Right renal pelvis (tissue), 4 donors: ENCODE measurements around the gene SYT15. TPM values are rescaled to one million over a fixed set of nuclear protein-coding genes. Genes with fewer than 3 reads are reported as not detected.

Source experiments
- DNase-seq, 4 donors: peaks; one replicate each; pipeline ENCODE4 v3.0.0-alpha.2; 2013; ENCODE audit warnings: low read depth in 4 of 4, low spot score in 3 of 4, missing footprints in 1 of 4
- polyA plus RNA-seq, 4 donors: library from polyadenylated mRNA; unstranded; fragments of 120-200 nt; gene quantifications; one replicate each; pipeline ENCODE4 v1.2.1, GENCODE V29; 2013; ENCODE audit not compliant: insufficient read length in 4 of 4

Gene SYT15
- polyA plus RNA-seq, 4 donors = 6.7 to 10.3 (median 8.3) TPM

DNA sequence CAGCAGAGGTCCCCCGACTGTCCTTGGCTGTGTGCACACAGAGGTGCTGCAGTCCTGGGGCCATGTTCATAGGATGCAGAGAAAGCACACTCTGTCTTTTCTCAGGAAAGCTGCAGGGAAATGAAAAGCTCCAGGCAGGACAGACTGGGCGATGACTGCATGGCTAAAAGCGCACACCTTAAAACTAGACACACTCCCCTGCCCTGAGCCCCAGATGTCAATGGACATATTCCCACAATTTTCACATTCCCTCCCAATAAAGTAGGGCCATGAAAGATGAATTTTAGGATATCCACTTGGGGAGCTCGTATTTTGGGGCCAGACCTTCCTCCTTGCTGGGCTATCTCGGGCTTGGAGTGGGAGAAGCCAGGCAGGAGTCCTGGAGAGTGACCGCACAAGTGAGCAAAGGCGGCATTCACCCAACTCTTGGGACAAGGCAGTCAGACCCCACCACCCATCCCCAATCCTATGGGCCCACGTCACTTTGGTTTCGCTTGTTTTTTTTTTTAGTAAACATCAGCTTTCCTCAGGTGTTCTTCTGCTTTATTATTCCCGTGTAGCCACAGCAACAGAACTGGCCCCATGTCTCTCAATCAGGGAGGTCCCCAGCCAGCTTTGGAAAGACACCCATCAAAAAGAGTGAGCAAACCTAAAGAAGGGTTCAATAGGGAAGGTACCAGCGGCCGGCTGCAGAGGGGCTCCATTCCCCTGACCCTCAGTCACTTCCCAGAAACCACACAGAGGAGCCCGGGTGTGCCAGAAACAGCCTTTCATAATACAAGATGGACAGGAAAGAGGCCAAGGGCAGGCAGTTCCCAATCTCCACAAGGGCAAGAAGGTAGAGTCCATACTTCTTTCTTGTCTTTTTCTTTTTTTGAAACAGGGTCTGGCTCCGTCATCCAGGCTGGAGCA lies 35.2 kb upstream of the SYT15 start:
- DNase-seq = no peak

DNA sequence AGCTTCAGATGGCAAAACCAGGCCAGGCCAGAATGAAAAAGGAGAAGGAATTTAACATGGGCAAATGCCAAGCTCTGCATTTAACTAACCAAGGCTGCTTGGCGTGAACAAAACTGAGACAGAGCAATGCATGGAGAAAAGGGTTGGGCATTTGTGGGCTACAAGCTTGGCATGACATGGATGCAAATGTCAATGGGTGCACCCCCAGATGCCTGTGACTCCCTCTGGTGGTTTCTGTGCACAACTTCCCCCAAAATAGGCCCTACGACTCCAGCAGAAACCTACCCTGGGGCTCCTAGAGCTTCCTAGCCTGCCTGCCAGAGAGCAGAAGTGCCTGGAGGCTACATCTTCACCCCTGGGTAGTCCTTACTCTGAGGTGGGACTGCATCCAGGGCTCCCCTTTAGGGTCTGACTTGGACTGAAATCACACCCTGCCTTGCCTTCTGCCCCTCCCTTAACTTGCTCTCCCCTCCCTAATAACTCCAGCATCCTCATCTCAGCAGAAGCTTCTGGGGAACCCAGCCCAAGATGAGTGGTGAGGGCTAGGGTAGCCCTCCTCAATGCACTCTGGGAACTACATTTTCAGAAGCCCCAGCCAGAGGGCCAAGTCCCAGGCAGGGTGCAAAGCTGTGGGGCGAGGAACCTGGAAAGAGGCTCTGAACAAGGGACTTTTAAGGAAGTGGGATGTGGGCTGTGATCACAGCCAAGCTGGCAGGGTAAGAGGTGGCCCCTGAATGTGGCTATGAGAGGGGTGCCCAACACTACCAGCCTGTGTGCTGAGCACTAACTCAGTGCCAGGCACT lies 33.7 kb upstream of the SYT15 start:
- no peak for DNase-seq

DNA sequence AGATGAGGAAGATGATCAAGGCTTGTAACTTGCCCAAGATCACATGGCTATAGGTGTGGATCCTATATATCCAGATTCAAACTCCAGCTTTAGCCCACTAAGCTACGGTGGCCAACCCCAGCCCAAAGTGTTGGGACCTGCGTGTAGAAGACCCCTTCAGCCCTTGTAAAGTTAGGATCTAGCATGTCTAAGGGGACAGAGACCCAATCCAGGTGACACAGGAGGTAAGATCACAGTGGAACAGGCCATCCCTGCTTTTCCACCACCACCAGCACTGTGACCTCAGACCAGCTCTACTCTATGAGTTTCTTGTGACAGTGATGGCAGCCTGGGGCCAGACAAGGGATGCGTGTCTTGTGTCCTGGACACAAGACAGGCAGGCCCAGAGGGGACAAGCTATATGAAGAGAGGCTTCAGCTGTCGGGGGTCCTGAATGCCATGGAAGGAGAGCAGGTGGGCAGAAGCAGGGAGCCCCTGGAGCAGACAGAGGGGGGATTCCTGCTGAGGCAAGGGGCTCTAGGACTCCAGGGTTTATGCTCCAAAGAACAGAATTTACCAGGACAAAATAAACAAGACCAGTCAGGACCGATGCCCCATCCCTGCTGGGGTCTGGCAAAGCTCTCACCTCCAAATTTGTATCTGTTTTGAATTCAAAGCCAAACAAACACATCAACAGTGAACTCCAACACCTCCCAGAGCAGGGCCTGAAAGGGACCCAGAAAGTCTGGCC lies 32.9 kb upstream of the SYT15 start:
- no peak for DNase-seq

DNA sequence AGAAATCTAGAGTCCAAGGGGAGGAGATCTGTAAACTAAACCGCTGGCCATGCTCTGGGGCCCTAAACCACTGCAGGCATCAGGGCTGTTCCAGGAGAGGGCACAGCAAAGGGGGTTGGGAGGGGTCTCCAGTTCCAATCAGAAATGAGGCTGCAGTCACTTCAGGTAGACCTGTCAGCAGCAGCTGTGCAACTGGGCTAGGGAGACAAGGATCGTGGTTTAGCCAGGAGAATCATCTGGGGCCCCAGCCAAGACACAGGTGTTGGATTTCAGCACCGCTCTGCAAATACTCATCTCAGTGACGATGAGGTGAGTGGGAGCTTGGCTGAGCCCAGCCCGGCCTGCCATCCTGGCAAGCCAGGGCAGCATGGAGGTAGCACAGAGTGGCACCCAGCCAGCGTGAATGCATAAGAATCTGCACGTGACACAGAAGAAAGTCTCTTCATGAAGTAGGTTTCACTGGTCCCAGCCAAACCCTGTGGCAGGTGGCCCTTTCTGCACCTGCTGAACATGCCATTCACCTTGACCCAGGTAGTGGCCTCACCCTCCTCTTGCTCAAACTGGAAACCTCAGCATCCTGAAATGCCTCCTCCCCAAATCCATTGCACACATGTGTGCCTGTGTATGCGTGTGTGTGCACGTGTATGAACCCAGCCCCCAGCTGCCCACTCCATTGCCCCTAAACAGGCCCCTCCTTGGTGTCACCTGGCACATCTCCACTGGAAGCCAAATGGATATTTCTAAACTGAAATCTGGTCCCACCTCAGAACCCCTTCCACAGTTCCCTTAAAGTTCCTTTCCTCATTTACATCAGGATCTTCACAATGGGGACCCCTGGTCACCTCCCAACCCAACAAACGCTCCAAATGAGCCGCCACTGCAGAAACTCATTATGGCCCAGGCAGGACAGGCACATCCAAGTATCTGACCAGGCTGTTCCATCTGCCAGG lies 32.1 kb upstream of the SYT15 start:
- DNase-seq = no peak

DNA sequence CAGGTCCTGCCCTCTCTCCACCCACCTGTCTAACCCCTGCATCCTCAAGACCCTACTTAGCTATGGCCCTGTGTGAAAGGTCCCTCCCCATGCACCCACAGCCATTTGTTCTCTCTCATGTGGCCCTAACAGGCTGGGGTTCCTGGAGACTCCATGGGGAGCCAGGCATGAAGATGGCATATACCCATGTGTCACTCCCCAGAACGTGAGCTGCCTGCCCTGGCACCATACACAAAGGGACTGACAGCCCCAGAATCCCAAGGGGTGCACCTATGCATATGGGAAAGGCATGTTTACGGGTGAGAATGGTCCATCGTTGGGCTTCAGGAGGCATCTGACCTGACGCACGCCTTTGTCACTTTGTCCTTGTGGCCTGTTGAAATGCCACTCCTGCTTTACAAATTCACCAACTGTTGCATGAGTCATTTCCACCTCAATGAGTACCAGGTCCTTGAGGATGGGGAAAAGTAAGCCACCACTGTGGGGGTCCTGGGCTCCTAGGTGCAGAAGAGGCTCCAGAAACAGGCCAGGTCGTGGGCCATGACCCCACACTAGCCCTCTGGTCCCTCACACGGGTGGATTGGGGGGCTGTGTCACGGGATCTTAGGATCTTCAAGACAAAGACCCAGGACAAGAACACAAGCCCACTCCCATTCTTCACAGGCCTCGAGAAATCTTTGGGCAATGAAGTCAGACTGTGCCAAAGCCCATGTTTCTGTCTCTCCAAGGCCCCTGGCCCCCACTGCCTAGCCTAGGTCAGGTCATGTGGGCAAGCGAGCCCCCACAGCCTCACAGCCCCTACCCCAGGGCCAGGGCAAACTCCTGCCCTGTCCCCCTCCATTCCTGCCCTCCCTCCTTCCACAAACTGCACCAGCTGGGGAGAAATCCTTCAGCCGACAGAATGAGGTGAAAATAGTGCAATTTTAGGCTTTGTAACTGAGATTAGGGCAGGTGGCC lies 31.1 kb upstream of the SYT15 start:
- DNase-seq = no peak

DNA sequence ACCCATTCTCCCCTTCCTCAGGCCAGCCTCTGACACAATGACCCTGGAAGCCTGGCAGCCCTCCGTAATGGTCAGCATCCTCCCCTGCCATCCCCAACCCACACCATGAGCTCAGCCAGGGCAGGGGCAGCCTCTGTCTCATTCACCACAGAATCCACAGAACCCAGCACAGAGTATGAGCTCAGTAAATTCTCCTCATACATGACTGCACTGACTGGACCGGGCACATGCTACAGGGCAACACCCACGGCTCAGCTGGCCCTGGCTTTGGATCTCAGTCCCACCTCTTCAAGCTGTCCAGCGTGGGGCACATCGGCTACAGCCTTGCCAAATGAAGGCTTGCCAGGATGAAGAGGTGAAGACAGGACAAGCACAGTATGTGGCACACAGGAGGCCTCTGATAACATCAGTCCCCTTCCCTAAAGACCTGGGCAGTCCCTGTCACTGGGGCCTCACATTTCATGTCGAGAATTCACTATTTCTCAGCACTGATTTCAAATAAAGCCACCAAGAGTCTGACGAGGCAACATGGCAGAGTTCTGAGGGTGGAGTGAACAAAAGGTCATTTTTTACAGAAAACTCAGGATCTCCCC lies 30.3 kb upstream of the SYT15 start:
- no peak for DNase-seq

DNA sequence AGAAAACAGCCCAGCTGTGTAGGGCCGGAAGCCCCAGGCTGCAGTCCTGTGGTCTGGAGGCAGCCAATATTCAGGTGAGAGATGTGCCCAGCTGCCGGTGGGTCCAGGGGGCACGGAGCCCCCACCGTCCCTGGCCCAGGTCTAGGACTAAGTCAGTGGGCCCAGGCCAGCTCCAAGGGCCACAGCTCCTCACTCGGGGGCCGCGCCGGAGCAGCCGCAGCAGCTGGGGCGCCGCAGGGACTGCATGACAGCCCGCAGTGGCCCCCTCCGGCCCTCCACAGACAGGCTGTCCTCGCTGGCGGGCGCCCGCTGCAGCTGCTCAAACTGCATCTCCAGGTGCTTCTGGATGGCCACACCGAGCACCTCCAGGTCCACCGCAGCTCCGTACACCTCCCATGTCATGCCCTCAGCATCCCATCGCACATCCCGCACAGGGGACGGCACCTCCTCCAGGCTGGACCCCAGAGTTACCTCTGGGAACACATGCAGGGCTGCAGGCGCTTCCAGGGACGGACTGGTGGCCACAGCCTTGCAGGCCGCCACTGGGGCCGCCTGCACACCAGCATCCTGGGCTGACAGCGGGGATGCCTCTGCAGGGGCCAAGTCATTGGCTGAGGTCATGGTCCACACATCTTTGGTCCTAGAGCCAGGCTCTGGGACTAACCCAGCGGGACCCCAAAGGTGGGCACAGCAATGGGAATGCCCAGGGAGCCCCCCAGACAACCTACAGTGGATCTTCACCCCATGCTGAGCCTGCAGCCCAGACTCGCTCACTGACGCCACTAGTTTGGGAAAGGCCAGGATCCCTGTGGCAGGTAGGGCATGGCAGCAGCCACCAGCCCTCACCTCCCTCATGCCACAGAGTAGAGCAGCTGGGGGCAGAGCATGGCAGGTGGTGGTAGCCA lies 29.5 kb upstream of the SYT15 start:
- DNase-seq = no peak

DNA sequence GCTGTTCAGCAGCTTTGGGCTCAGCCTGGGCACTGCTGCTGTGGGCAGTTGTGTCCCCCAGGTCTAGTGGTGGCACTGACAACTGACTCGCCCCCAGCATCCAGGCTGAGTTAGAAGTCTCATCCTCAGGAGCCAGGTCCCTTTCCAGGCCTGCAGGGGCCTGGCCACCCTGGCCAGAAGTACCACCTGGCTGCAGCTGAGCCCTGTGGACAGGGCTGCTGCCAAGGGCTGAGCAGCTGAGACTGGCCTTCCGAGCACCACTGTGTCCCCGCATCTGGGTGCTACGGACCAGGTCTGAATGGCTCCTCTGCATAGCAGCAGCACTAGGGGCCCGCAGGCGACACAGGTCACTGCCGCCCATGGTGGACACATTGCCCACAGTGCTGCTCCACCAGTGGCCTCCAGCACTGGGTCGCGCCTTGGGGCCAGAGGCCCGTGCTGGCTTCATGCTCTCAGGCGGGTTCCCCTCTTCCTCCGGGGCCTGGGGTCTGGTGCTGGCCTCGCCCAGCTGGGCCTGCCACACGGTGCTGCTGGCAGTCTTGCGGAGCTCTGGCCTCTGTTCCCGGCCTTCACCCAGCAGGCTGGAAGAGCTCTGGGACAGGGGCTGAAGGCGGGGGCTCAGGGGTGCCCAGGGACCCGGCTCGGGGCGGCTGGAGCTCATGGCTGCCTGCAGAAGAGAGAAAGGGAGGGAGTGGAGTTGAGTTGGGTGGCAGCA lies 28.7 kb upstream of the SYT15 start:
- no peak for DNase-seq

DNA sequence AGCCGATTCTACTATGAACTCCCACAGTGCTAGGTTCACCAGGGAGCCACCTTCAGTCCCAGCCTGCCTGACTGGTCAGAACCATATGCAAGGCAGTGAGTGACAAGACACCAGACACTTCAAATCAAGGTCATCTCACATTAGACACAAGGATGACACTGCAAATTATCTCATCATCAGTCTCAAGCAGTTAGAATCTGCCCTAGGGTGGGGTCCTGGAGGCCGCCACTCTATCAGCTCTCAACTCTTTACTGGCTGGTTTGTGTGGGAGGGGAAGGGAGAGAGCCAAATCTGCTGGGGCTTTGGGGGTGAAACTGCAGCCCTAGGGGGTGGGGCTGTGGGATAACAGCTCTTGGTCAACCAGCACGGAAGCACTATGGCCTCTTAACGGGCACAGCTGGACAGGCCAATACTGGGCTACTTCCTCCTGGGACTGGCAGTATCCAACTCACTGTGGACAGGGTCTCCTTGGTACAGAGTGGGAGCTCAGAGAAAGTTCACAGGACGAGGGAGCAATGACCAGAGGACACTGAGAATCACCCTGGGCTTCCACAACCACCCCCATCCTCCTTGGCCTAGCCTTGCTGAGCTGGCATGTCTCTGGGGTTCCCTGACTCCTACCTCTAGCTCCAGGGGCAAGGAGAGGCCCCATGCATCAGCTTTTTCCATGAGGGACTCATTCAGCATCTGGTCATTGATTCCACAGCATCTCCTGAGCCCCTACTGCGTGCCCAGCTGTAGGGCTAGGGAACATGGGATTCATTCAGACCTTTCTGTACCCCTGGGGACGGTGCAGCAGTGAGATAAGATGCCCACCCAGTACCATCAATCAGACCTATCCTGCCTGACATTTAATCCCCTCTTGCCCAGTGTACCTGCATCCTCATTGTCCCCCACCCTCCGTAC lies 27.9 kb upstream of the SYT15 start:
- no peak for DNase-seq

DNA sequence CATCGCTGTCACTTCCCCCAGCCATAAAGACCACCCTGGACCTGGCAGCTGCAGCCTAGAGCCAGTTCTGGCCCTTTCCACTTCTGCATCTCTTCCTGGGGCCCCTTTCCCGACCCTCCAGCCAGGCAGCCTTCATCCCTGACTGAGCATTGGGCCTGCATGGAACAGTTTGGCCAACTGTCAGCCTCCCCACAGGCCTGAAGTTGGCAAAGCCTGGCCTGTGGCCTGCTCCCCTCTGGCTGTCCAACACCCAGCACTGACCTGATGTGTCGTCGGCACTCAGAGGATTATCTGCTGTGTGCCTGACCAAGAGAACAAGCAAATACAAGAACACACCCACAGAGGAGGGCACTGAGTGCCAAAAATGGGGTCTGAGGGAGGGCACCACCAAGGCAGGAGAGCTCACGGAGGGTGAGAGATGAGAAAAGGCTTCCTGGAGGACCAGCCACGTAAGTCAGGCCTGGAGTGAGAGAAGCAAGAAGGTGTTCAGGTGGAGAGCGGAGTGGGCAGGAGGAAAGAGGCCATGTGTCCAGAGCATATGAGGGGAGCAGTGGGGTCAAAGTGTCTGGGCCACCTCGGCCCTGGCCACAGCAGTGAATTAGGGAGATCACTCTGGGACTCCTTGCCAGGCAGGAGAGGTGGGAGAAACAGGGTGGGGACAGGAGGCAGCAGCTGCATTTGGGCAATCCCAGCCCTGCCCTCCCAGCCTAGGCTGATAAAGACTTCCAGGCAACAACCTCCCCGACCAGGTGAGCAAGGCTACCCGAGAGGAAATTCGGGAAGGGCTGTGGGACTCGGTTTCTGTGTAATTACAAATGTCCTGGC lies 27.0 kb upstream of the SYT15 start:
- no peak for DNase-seq

DNA sequence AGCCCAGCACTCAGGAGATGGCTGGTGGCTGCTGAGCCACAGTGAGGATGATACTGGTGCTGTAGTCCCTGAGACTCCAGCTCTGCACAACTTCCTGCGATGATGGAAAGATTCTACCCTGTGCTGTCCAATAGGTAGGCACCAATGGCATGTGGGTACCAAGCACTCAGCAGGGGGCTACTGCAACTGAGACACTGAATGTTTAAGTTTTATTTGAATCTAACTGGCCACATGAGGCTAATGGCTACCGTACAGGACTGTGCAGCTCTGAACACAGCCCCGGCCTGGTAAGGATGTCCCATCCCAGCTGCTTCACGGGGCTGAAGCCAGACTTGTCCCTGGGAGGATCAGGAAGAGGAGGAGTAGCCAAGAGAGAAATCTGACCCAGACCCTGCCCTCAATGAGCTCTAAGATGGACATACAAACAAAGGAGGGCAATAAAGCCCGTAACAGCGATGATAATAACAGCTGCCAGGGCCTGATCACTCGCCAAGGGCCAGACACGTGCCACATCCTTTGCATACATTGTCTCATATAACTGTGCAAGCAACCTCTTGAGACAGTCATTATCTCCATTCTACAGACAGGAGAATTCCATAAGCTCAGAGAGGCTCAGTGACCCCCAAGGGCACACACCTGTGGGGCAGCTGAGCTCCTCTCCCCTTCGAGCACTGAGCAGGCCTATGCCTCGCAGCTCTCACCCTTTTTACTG lies 26.2 kb upstream of the SYT15 start:
- DNase-seq = no peak

DNA sequence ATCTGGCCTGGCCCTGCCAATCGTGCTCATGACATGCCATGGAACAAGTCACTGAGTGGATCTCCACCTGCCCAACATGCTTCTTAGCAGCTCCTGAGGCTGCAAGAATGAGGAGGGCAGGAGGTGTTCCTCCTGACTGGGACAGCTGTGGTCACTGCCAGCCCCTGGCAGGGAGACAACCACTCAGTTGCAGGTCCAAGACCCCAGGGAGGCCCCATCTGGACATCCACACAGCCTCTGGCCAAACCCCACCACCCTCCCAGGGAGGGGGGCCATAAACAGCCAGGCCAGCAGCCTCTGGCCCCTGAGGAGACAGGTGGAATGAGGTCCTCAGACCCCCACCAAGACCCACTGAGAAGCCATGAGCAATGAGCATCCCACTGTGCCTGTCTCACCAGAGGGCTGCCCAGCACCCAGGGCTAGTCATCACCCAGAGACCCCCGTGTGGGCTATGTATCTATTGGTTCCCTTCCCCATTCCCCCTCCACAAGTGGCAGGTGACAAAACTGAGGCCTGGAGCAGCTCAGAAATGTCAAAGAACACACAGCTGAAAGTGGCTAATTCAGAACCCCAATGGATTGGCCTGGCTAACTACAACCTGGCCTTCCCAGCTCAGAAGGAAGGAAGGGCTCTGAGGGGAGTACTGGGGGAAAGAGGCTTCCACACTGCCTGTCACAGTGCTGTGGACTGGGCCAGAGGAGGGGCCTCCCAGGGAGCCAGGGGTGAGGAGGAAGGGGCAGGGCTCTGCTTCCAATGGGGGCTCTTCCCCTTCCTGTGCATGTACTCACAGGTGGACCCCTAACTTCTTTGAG lies 25.5 kb upstream of the SYT15 start:
- no peak for DNase-seq

DNA sequence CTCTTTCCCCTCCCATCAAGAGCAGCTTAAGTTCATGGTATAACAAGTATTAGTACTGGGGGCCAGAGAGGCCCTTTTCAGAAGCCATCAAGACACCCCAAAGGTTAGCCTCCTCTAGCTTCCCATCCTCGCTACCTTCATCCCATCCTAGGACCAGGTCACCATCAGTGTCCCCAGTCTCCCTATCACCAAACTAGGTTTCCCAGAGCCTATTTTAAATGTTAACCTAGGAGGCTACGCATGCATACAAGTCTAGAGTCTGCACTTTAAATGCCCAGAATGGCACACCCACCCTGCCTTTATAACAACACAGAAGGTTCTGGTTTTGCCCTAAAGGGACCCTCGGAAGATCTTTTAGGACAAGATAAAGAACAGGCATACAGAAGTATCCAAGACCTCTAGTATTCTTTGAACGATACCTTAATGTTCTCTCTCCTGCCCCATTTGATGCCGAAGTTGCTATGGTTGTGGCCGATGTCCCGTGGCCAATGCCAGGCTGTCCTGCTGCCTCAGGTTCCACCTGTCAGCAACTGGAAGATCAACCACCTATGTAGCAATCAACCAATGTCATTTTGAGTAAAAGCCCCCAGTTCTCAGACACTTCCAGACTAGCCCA lies 24.7 kb upstream of the SYT15 start:
- DNase-seq = no peak
